Epithelial cell of esophagus (primary cell): ENCODE measurements around the gene PDCD4.

Experiments used
- DNase-seq: peaks from one replicate; pipeline ENCODE4 v3.0.0; 2010; ENCODE audit warnings: low read depth
- H3K4me3 ChIP-seq: 2 replicates; pipeline ENCODE4 v1.5.1; 2011; ENCODE audit warnings: mild to moderate bottlenecking, low read length, control low read depth
- TF ChIP-seq, protein P1 (sequence below): IDR thresholded peaks from 2 replicates; pipeline ENCODE4 v1.5.1; 2011; ENCODE audit warnings: low read depth, mild to moderate bottlenecking, low read length, control low read depth, inconsistent platforms; ENCODE audit not compliant: insufficient read depth; ENCODE audit errors: missing control alignments

The PDCD4 gene

DNA sequence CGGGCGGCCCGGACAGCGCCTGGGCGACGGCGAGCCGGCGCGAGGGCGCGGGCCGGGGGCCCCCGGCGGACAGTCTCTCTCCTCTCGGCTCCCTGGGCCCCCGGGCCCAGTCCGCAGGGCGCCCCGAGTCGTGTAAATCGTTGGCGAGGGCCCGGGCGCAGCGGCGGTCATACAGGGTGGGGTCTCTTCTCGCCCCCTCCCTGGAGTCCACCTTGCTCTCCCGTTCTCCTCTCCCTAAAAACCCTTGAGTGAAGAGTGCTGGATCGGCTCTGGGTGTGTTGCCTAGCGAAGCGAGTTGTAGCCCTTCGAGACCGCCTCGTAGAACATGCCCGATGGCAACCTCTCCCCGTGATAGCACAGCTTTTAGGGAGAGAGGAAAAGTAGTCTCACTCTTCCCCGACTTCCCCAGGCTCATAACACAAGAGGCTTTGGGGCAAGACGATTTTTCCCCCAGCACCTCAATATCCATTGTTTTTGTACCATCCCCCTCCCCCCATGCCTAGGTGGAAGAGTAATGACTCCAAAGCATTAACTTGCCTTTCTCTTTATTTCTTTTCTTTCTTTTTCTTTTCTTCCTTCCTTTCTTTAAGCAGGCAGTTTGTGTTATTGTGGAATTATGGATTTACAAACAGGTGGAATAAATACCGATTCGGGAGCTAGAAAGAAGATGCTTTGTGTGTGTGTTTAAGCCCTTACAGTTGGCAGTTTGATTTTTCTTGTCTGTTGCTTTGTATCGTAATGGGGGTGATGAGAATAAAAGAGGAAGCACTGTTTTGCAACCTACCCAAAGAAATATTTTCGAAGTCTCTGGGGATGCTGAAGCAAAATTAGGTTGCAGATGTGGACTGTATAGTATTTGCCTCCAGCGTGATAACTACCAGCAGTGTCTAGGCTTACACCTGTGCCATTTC is 48.5 kb downstream of the PDCD4 start:
- peak; percentile 43 for DNase-seq
- TF ChIP-seq, protein P1, sequence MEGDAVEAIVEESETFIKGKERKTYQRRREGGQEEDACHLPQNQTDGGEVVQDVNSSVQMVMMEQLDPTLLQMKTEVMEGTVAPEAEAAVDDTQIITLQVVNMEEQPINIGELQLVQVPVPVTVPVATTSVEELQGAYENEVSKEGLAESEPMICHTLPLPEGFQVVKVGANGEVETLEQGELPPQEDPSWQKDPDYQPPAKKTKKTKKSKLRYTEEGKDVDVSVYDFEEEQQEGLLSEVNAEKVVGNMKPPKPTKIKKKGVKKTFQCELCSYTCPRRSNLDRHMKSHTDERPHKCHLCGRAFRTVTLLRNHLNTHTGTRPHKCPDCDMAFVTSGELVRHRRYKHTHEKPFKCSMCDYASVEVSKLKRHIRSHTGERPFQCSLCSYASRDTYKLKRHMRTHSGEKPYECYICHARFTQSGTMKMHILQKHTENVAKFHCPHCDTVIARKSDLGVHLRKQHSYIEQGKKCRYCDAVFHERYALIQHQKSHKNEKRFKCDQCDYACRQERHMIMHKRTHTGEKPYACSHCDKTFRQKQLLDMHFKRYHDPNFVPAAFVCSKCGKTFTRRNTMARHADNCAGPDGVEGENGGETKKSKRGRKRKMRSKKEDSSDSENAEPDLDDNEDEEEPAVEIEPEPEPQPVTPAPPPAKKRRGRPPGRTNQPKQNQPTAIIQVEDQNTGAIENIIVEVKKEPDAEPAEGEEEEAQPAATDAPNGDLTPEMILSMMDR = no peak
- peak overlapping the region; percentile 65 for H3K4me3 ChIP-seq

DNA sequence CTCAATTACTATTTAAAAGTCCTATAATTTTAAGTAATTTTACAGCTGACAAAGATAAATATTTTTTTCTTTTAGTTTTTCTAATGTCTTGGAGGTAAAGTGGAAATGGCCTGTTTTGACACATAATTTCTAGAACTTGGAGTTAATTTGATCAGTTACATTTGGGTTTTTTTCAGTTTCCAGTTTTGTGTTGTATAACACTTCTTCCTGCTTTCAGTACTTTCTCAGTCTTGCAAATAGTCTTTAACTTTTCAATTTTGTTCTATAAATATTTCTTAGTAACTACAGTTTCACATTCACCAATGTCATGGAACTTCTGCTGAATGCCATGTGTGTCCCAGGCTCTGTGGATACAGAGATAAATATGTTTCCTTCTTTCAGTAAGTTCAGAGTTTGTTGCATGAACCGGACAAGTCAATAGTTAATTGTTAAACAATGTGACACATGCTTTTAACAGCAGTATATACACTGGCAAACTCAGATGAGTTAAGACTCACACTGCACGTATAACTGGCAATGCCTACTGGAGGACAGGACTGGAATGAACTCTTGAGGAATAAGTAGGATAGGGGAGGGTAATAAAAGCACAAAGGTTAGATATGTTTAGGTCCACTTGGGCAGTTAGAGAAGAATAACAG is 52.2 kb downstream of the PDCD4 start:
- TF ChIP-seq, protein P1 = no peak
- no peak overlapping the region for H3K4me3 ChIP-seq
- DNase-seq = no peak

DNA sequence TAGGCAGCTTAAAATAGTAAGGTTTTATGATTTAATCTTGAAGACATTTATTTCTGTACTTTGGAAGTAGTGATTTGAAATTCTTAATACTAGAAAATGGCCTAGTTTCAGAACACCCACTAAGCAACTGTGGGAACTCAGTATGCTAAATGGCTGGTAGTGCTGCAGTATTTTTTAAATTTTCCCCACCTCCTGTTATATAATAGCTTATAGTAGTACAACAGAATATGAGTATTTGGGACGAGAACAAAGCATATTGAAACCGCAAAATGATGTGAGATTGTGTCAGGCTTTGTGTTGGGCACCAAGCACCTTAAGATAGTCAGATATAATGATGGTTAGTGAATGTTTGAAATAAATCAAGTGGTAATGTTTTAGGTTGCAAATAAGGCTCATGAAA is 55.7 kb downstream of the PDCD4 start:
- no peak overlapping the region for H3K4me3 ChIP-seq
- DNase-seq = no peak
- TF ChIP-seq, protein P1 = no peak

DNA sequence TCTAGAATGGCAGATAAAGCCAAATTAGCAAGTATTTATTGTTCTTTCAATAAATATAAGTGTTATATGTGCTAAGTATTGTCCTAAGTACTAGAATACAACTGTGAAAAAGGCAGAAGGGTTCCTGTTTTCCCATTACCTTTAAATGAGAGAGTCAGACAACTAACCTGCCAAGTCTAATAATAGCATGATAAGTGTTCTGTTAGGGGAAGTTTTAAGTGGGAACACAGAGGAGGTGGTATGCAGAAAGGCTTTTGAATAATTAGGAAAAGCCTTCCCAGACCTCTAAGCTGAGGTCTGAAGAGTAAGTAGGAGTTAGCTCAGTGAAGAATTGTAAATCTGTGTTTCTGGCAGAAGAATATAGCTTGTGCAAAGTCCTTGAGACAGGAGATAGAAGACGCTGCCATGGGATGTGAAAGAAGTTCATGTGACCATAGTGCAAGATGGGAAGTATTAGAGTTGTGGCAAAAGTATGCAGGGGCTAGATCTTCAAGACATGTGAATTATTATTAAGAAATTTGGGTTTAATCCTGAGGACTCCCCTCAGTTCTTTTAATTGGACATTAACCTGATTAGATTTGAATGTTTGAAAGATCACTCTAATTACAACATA is 60.1 kb downstream of the PDCD4 start:
- H3K4me3 ChIP-seq = no peak overlapping the region
- DNase-seq = no peak
- TF ChIP-seq, protein P1 = no peak

DNA sequence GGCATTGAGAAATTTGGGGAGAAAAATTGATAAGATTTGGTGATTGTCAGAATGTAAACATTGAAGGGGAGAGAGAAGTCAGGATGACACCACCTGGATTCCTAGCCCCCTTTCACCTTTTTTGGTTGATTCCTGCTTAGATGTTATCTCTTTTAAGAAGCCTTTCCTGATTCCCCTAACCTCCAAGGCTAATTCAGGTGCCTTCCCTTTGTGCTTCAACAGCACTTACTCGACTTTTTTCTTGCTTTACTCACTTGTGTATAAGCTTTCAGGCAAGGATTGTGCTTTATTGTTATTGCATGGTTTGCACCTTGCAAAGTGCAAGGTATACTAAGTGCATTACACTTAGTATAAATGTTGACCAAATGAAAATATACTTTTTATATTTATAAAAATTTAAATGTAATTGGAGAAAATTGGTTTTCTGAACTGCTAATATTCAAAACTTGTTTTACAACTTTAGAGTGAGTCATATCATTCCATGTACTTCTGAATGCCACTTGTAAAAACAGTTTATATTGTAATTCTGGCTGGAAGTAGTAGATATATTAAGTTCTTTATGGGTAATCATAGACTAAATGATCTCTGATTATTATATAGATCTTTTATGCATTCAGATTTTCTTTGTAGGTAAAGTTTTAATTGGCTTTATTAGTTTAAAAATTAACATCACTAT is 60.9 kb downstream of the PDCD4 start:
- no peak overlapping the region for H3K4me3 ChIP-seq
- DNase-seq = peak; percentile 43
- TF ChIP-seq, protein P1 = no peak

DNA sequence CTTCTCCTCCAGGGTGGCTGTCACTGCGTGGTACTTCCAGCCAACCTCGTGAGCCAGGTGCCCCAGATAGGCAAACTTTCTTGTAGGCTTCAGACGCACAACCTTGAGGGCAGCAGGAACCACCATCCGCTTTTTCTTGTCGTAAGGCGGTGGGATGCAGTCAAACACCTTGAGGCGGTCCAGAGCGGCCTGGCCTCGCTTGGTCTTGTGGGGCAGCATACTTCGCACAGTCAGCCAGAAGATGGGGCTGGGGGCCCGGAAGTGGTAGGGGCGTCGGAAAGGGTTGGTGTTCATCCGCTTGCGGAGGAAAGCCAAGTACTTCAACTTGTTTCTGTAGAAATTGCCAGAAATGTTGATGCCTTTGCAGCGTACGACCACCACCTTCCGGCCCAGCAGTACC is 65.0 kb downstream of the PDCD4 start:
- no peak for DNase-seq
- TF ChIP-seq, protein P1 = no peak
- H3K4me3 ChIP-seq = no peak overlapping the region
